Left lobe of liver (tissue), 2 donors: ENCODE results near the gene SRGAP1. TPM values are rescaled to one million over a fixed set of nuclear protein-coding genes. Genes with fewer than 3 reads are reported as not detected.

Experiments used
- ATAC-seq: fragments of 200-7000 bp; cut with Tn5 transposase; one replicate; pipeline ENCODE4 v1.9.1; 2020; ENCODE audit warnings: mild to moderate bottlenecking, moderate library complexity
- DNase-seq: peaks from one replicate; pipeline ENCODE4 v3.0.0-alpha.2; 2020; ENCODE audit warnings: low spot score
- total RNA-seq: library from RNA; stranded (reverse); gene quantifications from one replicate; pipeline ENCODE4 v1.2.1, GENCODE V29; 2021
- donor health status: DM: no; HTN: no; CAD: no; lungs with moderate emphysema.
- donor health status: DM: no; HTN: yes; CAD: no.

SRGAP1 gene
- total RNA-seq, 1 donor from 2014 or later, result 1.1 TPM

DNA sequence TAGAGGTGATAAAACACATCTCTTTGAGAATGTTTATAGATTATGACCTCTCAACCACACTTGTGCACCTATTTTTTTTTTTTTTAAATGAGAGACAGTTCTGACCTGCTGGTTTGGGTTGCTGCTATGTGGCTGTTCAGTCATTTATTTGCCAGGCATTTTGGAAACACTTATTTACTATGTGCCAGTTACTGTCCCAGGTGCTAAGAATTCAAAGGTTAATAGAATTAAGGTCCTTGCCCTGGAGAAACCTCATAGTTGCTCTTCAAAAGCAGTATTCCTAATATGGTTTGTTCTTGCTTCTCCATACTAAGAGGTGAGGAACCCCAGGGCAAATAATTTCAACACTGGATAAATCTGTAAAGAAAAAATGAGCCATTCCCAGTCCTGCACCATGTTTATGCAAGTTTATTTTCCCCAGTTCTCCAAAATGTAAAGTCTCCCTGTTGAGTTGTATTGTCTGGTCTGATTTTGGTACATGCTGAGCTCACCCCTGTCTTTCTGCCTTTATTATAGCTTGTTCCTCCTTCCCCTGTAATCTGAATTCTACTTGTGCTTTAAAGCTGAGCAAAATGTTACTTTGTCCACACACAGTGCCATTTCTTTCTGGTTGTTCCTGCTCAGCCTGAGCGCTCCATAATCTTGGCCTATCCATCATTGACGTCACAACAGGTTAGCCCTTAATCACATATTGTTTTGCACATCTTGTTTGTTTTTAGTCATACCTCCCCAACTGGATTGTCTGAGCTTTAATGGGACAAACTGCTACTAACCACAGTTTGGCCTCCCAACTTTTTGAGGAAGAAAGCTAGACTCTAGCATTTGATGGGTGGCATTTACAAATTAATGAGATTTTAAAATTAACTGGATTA is 56.7 kb downstream of the SRGAP1 start:
- no peak for DNase-seq
- ATAC-seq, result peak; percentile 75

- DNase-seq (no peak), ATAC-seq (no peak)
Observed at GRCh38 chr12:63904653-63905052, 60.2 kb downstream of the SRGAP1 start.

- ATAC-seq, result no peak
- DNase-seq, result no peak
Observed at GRCh38 chr12:63905544-63905943, 61.0 kb downstream of the SRGAP1 start.

GRCh38 chr12:63906876-63907275 is 62.4 kb downstream of the SRGAP1 start:
- ATAC-seq (no peak), DNase-seq (no peak)

- no peak for DNase-seq
- ATAC-seq, result no peak
Observed at GRCh38 chr12:63907561-63907960, 63.1 kb downstream of the SRGAP1 start.

DNA sequence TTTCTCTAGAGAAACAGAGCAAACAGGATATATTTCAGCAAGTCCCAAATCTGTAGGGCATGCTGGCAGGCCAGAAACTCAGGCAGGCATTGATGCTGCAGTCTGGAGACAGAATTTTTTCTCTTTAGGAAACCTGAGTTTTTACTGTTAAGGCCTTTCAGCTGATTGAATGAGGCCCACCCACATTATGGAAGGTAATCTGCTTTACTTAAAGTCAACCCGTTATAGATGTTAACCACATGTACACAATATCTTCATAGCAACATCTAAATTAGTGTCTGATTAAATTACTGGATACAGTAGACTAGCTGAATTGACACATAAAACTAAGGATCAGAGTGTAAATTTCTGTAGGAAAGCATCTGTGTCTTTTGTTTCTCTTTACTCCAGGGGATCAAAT is 65.2 kb downstream of the SRGAP1 start:
- DNase-seq (no peak), ATAC-seq (no peak)

DNA sequence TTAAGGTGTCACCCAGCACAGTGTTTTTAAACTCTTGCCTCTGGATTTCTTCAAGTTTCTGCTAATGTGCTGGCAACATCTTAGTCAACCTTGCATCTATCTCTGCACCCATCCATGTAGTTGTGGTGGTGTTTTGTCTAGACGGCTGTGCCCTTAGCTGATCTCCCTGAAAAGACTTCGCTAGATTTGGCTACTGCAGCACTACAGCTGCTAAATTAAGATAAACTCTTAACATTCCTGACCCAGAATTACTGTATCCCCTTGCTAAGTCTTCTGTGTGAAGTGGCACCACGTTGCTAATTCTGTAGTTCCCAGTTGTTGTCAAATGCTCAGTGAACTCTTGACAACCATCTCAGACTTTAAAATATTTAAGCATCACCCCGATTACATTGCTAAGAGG is 66.8 kb downstream of the SRGAP1 start:
- DNase-seq (no peak), ATAC-seq (no peak)

GRCh38 chr12:63912651-63913050 is 68.2 kb downstream of the SRGAP1 start:
- ATAC-seq (no peak), DNase-seq (no peak)

DNA sequence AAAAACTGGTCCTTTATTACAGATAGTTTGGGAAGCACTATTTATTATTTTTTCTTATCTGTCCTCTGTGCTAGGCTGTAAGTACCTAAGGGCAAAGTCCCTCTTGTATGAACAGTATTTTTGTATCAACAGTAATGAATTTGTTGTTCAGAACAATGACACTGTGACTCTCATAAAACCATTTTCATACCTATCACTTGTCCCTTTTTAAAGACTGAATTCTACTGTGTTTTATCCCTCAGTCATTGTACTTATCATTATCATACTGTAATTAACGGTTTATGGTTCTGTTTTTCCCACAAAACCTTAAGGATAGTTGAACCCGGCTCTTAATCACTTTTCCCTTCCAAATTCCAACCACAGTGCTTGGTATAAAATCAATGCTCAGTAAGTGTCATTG is 69.4 kb downstream of the SRGAP1 start:
- ATAC-seq (no peak), DNase-seq (no peak)

GRCh38 chr12:63915105-63915800 is 70.8 kb downstream of the SRGAP1 start:
- DNase-seq (no peak), ATAC-seq (no peak)

DNA sequence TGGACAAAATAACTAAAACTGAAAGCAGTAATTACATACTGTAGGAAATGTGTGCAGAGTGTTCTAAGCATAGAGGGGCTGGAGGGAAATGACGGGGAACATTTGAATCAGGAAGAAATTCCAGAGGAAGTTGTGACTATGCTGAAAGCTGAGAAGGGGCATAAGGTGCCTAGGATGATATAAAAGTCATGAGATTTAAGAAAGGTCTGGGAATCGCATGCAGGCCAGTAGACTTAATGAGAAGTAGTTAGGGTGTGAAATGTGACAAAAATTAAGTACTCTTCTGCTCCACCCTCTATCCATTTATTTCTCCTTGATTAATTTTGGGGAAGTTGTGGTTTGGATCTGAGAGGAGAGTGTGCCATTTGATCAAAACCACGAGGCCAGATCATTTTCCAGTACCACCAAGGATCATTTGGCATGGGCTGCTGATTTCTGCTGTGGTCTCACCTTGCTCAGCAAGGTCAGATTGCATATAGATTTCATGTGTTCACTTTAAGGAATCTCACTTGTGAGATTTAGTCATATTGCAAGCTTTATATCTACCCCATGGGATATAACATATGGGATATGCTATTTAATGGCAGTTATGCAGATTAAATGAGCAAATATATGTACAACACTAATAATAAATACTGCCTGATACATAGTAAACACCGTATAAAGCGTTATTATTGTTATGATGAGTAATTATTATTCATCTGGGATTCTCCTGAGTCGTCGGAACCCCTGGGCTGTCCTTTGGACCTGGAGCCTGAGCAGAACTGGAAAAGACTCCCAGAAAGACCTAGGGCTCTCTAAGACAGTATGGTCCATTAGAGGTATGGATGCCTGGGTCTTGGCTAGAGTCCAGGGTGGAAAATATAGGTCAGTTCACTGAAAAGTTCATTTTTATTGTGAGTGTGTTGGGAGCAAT is 72.3 kb downstream of the SRGAP1 start:
- no peak for ATAC-seq

DNA sequence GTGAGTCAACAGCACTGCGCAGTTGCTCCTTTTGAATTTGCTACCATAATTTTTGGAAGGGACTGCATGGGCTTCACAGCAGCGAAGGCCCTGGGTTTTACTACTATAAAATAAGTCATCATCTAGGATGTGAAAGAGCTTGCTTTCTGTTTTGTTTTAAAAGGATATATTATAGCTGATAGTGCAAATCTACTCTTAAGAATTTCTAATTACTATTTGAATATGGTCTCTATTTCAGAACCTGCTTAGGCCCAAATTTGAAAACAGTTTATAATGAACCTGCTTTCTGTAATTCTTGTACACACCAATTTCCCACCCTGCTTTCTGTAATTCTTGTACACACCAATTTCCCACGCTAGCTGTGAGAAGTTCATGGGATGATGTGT is 73.0 kb downstream of the SRGAP1 start:
- ATAC-seq (no peak), DNase-seq (no peak)

More for the DNA sequence above, 72.3 kb downstream of the SRGAP1 start:
- DNase-seq, result no peak

- ATAC-seq, result peak; percentile 55
- DNase-seq, result no peak
Observed at GRCh38 chr12:63917864-63918799, 73.6 kb downstream of the SRGAP1 start.

- DNase-seq (no peak), ATAC-seq (no peak)
Observed at GRCh38 chr12:63918800-63919300, 74.3 kb downstream of the SRGAP1 start.

DNA sequence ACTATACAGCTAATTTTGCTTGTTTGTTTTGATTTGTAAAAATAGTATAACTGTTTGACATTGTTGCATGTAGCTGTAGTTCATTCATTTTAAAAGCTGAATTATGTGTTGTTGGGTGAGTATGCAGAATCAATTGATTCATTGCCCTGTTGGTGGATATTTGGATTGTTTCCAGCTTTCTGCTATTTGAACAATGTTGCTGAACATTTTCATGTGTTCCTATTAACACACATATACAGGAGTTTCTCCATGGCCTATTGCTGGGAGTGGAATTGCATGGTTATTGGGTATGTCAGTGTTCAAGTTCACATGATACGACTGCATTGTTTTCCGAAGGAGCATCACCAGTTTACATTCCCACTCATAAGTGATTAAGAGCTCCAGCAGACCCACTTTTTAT is 75.3 kb downstream of the SRGAP1 start:
- DNase-seq, result no peak
- no peak for ATAC-seq

DNA sequence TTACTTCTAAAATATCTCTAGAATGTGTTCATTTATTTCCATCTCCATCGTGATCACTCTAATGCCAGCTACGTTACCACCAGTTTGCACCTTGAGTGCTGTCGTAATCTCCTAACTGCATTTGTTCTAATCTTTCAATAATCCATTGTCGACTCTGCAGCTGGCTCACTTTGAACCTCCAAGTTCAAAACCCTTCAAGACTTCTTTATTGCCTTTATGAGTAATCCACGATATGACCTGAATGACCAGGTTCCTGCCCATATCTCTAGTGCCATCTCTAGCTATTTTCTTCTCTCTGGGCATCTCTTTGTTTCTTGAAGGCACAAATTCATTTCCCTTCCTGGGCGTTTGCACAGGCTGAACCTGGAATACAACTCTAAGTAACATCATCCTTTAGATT is 76.7 kb downstream of the SRGAP1 start:
- ATAC-seq (no peak), DNase-seq (no peak)

- ATAC-seq, result no peak
- DNase-seq, result no peak
Observed at GRCh38 chr12:63922474-63922873, 78.0 kb downstream of the SRGAP1 start.

DNA sequence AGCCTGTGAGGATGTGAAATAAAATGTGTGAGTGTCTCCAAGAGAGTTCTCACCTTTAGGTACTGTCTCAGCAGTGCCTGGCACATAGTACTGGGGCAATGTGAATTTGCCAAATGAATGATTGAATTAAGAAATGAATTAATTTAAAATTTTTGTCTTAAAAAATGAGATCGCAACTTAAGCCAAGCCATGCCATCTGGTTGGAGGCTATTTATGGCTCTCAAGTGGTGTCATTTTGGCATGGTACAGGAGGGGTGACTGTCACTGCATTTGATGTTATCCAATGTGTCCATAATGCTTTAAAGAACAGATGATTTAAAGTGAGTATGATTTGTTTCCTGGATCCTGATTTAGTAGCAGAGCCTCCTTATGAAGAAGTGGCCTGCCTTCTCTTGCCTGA is 80.3 kb downstream of the SRGAP1 start:
- no peak for DNase-seq
- no peak for ATAC-seq

GRCh38 chr12:63927511-63927910 is 83.0 kb downstream of the SRGAP1 start:
- no peak for ATAC-seq
- DNase-seq, result no peak

GRCh38 chr12:63928305-63928704 is 83.8 kb downstream of the SRGAP1 start:
- ATAC-seq, result no peak

More at GRCh38 chr12:63928305-63928704, 83.8 kb downstream of the SRGAP1 start:
- no peak for DNase-seq
